ENCODE results near the gene MED12L.
"Not testable (repeated sequence)": the region's sequence is repeated elsewhere in the genome, so short reads cannot be mapped to it uniquely, and the experiment has no call there.

The MED12L gene

DNA sequence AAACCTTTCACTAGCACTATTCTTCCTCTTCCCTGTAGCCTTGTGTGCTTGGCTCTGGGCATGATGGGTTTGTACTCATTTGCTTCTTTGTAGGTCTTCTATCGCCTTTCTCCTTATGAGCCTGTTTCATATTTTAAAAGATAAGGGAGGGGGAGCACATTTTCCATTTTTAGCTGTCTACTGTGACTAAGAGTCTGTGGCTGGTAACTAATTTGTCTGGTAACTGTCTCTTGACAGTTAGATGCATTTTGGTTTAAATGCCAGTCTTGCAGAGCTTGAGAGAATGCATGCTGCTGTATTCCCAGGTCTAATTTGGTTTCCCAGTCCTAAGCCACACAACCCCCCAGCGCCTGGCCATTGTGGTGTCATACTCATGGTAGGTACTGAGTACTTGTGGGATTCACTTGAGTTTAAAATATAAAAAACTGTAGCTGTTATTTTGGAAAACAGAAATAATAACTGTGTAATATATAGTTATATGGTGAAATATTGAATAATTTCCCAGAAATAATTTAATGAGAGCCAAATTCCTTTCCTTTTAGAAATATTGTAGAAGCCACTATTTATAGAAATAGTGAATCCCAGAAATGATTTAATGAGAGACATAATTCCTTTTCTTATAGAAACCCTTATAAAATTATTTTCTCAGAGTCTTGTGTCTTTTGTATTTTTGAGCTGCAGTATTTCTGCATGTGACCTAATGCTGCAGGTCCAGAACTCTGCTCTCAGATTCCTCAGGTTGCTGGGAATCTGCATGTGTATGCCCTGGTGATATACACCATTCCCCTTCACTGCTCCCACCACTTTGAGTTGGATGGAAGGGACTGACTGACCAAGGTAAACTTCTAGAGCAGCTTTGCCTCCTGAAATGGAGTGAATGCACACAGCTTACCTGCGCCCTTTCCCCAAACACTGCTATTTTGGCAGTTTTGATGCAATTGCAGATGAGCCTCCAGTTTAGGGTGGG, 131.5 kb downstream of the MED12L start:
- no peak for DNase-seq

GRCh38 chr3:151218136-151218535, 132.7 kb downstream of the MED12L start:
- no peak for DNase-seq

DNA sequence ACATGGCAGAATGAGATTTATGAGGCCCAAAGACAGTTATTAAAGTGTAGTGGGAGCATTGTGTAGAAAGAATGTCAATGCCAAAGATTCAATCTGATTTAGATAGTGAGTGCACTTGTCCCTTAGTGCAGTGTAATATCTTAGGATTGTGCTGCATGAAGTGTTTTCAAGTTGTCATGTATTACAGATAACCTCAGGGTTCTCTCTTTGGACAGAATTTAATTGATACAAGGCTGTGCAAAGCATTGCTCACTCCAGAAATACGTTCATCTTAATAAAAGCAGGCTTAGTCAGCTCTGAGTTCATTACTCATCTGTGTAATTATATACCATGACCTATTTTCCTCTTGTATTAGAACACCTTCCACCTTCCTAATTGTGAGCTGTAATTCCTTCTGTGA, 133.6 kb downstream of the MED12L start:
- no peak for DNase-seq

- DNase-seq: no peak
Measured at GRCh38 chr3:151224268-151224866, 138.9 kb downstream of the MED12L start.

DNA sequence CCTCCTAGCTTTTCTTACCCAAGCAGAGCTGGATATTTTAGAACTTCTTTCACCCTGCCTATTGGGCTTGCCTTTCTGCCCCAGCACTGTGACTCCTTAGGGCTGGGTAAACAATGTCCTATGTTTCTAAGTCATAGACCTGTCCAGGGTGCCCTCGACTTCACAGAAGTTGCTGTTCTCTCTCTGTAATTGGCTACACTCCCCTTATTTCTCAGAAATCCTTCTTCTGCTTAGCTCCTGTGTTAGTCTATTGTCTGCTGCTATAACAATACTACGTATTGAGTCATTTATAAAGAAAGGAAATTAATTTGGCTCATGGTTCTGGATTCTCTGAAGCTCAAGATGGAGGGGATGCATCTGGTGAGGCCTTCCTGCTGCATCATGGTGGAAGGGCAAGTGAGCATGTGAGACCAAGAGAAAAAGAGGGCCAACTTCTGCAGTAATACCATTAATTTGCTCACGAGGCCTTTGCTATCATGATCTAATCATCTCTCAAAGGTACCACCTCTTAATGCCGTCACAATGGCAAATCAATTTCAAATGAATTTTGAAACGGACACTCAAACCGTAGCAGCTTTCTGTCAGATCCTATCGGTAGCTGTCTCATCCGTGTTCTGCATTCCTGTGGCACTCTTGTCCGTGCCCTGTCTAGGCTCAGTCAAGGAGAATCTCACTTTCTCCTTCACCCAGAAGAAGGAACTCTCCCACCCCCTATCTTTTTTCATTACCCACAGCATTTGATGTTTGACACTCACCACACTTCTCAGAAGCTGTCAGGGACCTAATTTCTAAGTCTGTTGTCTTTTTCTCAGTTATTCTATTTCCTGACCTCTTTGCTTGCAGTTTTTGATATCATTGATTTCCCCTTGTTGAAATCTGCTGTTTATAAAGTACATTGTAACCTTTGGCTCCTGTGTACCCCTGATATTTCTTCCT, 139.8 kb downstream of the MED12L start:
- DNase-seq: no peak

DNA sequence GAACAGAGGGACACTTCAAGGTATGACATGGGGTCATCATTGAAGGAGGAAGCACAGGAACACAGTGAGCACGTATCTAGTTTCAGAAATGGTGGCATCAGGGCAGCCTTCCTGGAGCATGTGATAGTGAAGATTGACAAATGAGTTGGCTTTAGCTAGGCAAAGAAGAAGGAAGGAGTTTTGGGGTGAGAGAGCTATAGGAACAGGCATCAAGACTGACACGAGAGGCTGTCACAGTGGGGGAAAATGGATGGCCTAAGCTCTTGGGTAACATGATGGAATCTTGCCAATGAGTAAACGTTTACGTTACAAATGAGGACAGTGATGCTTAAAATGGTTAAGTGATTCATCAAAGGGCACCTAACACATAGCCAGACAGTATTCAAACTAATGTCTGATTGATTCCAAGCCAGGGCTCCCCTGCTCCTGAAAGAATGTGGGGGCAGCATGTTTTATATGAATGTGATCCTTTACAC, 140.7 kb downstream of the MED12L start:
- no peak for DNase-seq

- no peak for DNase-seq
Measured at GRCh38 chr3:151226825-151227224, 141.4 kb downstream of the MED12L start.

DNA sequence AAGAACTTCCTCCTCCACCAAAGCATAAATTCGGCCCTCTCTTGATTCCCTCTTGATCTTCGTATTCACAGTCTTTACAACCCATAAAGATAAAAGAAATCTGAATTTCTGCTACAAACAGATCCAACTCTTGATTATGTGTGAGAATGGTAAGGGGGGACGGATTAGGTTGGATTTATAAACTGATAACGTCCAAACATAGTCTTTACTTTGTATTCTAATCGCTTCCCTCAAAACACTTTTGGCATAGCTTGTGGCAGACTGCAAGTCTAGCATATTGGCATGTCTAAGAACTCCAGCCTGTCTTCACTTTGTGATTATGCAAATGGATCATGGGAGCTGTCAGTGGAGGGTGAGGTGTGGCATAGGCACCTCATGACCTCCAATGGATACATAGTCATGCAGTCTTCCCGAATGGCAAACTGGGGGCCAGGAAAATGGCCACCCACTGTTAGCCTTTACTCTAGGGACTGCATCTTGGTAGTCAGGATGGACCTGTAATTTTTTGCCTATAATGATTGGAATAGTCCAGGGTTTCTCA, 141.9 kb downstream of the MED12L start:
- DNase-seq: no peak

DNA sequence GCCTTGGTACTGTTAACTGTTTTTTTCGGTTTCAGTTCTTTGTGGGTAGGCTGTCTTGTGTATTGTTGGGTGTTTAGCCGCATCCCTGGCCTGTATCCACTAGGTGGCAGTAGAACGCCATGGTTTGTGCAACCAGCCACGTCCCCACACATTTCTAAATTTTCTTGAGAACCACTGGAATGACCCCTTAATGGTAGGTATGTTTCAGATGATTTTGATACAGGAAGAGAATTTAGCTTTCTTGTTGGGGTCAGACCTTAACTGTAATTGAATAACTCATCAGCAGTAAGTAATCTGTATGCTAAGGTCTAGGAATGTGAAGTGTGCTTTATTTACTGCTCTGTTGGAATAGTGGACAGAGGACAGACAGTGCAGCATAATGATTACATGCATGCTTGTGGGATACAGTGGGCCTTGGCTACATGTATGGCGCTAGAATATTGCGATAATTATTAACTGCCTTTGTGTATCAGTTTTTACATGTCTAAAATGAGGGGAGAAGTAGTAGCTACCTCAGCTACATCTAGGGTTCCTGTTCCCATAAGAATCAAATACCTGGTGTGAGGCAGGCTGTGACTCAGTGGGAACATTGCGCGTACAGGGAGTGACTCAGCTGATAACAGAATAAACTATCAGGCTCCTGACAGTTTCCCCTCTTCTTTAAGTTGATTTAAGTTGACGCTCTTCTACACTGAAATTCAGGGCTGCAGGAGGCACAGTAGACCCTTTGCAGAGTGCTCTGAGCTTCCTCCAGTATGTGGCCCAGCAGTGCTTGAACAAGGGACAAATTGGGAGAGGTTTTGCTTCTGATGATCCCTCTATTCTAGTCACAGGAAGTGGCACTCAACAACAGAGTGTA, 142.6 kb downstream of the MED12L start:
- no peak for DNase-seq

GRCh38 chr3:151228666-151229040, 143.2 kb downstream of the MED12L start:
- DNase-seq: no peak

GRCh38 chr3:151230646-151231045, 145.2 kb downstream of the MED12L start:
- no peak for DNase-seq

DNA sequence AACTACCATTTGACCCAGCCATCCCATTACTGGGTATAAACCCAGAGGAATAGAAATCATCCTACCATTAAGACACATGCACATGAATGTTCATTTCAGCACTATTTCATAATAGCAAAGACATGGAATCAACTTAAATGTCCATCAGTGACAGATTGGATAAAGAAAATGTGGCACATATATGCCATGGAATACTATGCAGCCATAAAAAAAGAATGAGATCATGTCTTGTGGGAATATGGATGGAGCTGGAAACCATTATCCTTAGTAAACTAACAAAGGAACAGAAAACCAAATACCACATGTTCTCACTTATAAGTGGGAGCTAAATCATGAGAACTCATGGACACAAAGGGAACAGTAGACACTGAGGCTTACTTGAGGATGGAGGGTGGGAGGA, 146.9 kb downstream of the MED12L start:
- not testable (repeated sequence) for DNase-seq

- no peak for DNase-seq
Measured at GRCh38 chr3:151232991-151233390, 147.5 kb downstream of the MED12L start.

DNA sequence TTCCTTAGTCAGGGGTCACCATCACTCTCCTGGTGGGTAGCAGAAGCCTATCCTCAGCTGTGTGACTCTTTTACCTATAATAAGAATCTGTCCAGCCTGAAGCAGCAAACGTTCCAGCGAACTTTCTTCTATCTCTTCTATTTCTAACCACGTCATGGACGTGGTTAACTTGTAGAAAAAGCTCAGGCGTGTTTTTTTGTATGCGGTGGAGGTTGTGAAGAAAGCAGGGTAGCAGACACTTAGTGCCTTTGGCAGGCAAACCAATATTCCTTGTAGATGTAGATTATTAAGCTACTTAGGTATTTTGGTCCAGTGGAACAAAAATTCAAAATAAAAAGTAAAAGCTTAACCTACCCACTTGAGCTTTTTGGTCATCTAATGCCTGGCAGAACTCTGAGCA, 149.4 kb downstream of the MED12L start:
- no peak for DNase-seq

GRCh38 chr3:151236316-151236715, 150.9 kb downstream of the MED12L start:
- DNase-seq: no peak

- DNase-seq: no peak
Measured at GRCh38 chr3:151236736-151237135, 151.3 kb downstream of the MED12L start.

- not testable (repeated sequence) for DNase-seq
Measured at GRCh38 chr3:151242006-151242405, 156.5 kb downstream of the MED12L start.

DNA sequence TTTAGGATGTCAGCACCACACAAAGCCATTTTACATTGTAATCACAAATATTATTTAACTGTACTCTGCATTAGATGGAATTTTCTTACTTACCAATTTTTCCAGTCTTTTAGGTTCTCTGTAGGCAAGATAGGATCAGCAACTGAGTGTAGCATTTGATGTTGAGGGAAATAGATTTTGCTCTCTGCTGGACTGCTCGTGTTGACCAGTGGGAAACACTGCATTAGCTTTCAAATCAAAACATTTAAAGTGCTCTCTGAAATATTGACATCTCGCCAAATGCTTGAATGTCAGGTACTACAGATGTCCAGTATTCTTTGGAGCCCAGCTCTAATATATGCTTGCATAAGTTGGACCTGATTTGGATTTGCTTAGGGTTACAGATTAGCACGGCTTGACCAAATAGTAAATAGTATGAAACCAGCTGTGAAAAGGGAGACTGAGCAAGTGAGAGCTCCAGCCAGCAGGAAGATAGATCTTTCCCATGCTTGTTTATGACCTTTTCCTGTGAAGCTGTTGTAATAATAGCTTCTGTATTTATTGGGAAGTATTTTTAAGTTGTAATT, 163.4 kb downstream of the MED12L start:
- no peak for DNase-seq

- no peak for DNase-seq
Measured at GRCh38 chr3:151256749-151257148, 171.3 kb downstream of the MED12L start.

GRCh38 chr3:151259664-151260063, 174.2 kb downstream of the MED12L start:
- DNase-seq: no peak

DNA sequence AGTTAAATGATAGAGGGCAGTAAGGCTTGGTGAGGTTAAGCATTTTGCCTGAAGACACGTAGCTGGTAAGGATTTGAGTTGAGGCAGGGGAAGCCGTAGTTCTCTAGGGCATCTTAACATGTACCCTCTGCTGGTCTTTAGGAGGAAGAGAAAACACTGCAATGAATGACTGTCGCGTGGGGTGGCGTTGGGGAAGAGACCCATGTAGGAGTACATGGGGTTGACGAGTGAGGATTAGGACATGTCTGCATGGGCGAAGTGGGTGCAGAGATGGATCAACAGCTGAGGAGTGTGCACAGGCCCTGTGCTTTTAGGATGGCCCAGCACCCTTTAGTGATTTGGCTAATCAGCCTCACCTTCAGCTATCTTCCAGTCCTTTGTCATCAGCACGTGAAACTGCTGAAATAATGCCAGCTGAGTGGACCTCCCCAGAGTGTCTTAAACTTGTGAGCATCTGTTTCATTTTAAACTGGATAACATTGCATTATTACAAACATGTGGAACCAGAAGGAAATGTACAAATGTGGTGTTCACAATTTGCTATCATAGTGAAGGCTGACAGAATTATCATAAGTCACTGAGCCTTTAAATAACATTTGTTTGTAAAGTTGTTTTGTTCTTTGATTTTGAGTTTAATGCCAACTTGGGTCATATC, 177.5 kb downstream of the MED12L start:
- no peak for DNase-seq
